Neural progenitor cell (in vitro differentiated cells): ENCODE results near the gene PRRT1B. TPM values are rescaled to one million over a fixed set of nuclear protein-coding genes. Genes with fewer than 3 reads are reported as not detected.

Experiments used
- DNase-seq: peaks from one replicate; pipeline ENCODE4 v3.0.0-alpha.2; 2016; ENCODE audit warnings: low spot score
- H2AFZ ChIP-seq: fragments of 200-600 bp; sonication (generic); replicated peaks from 2 replicates; pipeline ENCODE4 v1.6.1; 2016; ENCODE audit warnings: antibody characterized with exemption
- H3F3A ChIP-seq: fragments of 200-600 bp; sonication (generic); 2 replicates; pipeline ENCODE4 v1.6.1; 2016; ENCODE audit warnings: antibody characterized with exemption, low read depth
- H3K27ac ChIP-seq: fragments of 200-600 bp; sonication (generic); 2 replicates; pipeline ENCODE4 v1.5.1; 2016; ENCODE audit warnings: mild to moderate bottlenecking
- H3K27me3 ChIP-seq: fragments of 200-600 bp; sonication (generic); 2 replicates; pipeline ENCODE4 v1.6.1; 2016; ENCODE audit warnings: mild to moderate bottlenecking, moderate library complexity
- H3K36me3 ChIP-seq: fragments of 200-600 bp; sonication (generic); 2 replicates; pipeline ENCODE4 v1.5.1; 2016
- H3K4me1 ChIP-seq: fragments of 200-600 bp; sonication (generic); 2 replicates; pipeline ENCODE4 v1.6.1; 2016; ENCODE audit warnings: mixed run types
- H3K4me2 ChIP-seq: fragments of 200-600 bp; sonication (generic); 2 replicates; pipeline ENCODE4 v1.6.1; 2016
- H3K4me3 ChIP-seq: fragments of 200-600 bp; sonication (generic); 2 replicates; pipeline ENCODE4 v1.5.1; 2016
- H3K79me2 ChIP-seq: fragments of 200-600 bp; sonication (generic); 2 replicates; pipeline ENCODE4 v1.6.1; 2016; ENCODE audit warnings: low read depth
- H3K9ac ChIP-seq: fragments of 200-600 bp; sonication (generic); 2 replicates; pipeline ENCODE4 v1.6.1; 2016
- H3K9me3 ChIP-seq: fragments of 200-600 bp; sonication (generic); 2 replicates; pipeline ENCODE4 v1.5.1; 2016; ENCODE audit warnings: low read depth
- H4K20me1 ChIP-seq: fragments of 200-600 bp; sonication (generic); 2 replicates; pipeline ENCODE4 v1.6.1; 2016; ENCODE audit warnings: low read depth
- H3K27ac Mint-ChIP-seq: 3 replicates; pipeline ENCODE4 v1.8.0; 2021; ENCODE audit warnings: mixed read lengths
- H3K27me3 Mint-ChIP-seq: 2 replicates; pipeline ENCODE4 v1.8.0; 2022; ENCODE audit warnings: low read depth, mild to moderate bottlenecking, inconsistent platforms, moderate library complexity, mixed read lengths; ENCODE audit not compliant: insufficient read depth
- H3K36me3 Mint-ChIP-seq: 3 replicates; pipeline ENCODE4 v1.8.0; 2021; ENCODE audit warnings: mixed read lengths
- H3K4me1 Mint-ChIP-seq: 3 replicates; pipeline ENCODE4 v1.8.0; 2021; ENCODE audit warnings: mixed read lengths
- H3K4me3 Mint-ChIP-seq: 3 replicates; pipeline ENCODE4 v1.8.0; 2021; ENCODE audit warnings: mild to moderate bottlenecking, moderate library complexity, mixed read lengths
- H3K9me3 Mint-ChIP-seq: 3 replicates; pipeline ENCODE4 v1.8.0; 2020; ENCODE audit warnings: mixed read lengths
- CTCF ChIP-seq: fragments of 200-600 bp; sonication (generic); IDR thresholded peaks from 2 replicates; pipeline ENCODE4 v1.5.1; 2017; ENCODE audit warnings: antibody characterized with exemption, mild to moderate bottlenecking
- EZH2 ChIP-seq: fragments of 200-600 bp; sonication (generic); IDR thresholded peaks from 2 replicates; pipeline ENCODE4 v1.6.1; 2017; ENCODE audit warnings: antibody characterized with exemption, mild to moderate bottlenecking, moderate library complexity
- EZH2phosphoT487 ChIP-seq: fragments of 200-600 bp; sonication (generic); IDR thresholded peaks from 2 replicates; pipeline ENCODE4 v1.6.1; 2017; ENCODE audit warnings: antibody characterized with exemption
- total RNA-seq: library from RNA; depleted of rRNA; stranded (reverse); fragments of >200 nt; gene quantifications from 2 replicates; pipeline ENCODE4 v1.2.3, GENCODE V29; 2015; ENCODE audit warnings: low replicate concordance

Gene PRRT1B
- total RNA-seq, 1 donor from 2014 or later = not detected

GRCh38 chr9:131529597-131530545, 15.5 kb upstream of the PRRT1B start:
- TF ChIP-seq CTCF (no peak), EZH2 (no peak), EZH2phosphoT487 (no peak)
- no peak overlapping the region for H3K27ac ChIP-seq
- Mint-ChIP-seq H3K27me3 (peaks cover 9% of the 10 kb centered on the region), H3K27ac (no peak overlapping the region), H3K36me3 (peaks cover 12% of the 10 kb centered on the region), H3K4me1 (peaks cover 16% of the 10 kb centered on the region), H3K9me3 (no peaks in the 10 kb centered on the region), H3K4me3 (peak overlapping the region; percentile 91)
- H3K4me2 ChIP-seq = peak overlapping the region; percentile 83
- no peak for DNase-seq
- no peaks in the 10 kb centered on the region for H3F3A ChIP-seq
- H4K20me1 ChIP-seq = peaks cover 14% of the 10 kb centered on the region
- peaks cover 19% of the 10 kb centered on the region for H3K79me2 ChIP-seq
- H3K4me3 ChIP-seq = peak overlapping the region; percentile 97
- H3K9ac ChIP-seq = peak overlapping the region; percentile 88
- H2AFZ ChIP-seq = no peak overlapping the region
- no peaks in the 10 kb centered on the region for H3K36me3 ChIP-seq
- peaks cover 5% of the 10 kb centered on the region for H3K4me1 ChIP-seq
- no peaks in the 10 kb centered on the region for H3K9me3 ChIP-seq
- no peaks in the 10 kb centered on the region for H3K27me3 ChIP-seq

GRCh38 chr9:131530546-131530919, 14.8 kb upstream of the PRRT1B start:
- Mint-ChIP-seq H3K9me3 (no peaks in the 10 kb centered on the region), H3K27me3 (peaks cover 7% of the 10 kb centered on the region), H3K27ac (no peak overlapping the region), H3K4me3 (peak overlapping the region; percentile 91), H3K4me1 (peaks cover 17% of the 10 kb centered on the region), H3K36me3 (peaks cover 12% of the 10 kb centered on the region)
- H3K4me1 ChIP-seq = peaks cover 5% of the 10 kb centered on the region
- peaks cover 14% of the 10 kb centered on the region for H4K20me1 ChIP-seq
- peak overlapping the region; percentile 83 for H3K4me2 ChIP-seq
- peak overlapping the region; percentile 71 for H2AFZ ChIP-seq
- peaks cover 19% of the 10 kb centered on the region for H3K79me2 ChIP-seq
- peak overlapping the region; percentile 97 for H3K4me3 ChIP-seq
- DNase-seq = peak; percentile 75
- H3F3A ChIP-seq = no peaks in the 10 kb centered on the region
- H3K27ac ChIP-seq = no peak overlapping the region
- no peaks in the 10 kb centered on the region for H3K9me3 ChIP-seq
- TF ChIP-seq EZH2 = no peak
- TF ChIP-seq CTCF = peak; percentile 14
- H3K36me3 ChIP-seq = no peaks in the 10 kb centered on the region
- H3K27me3 ChIP-seq = no peaks in the 10 kb centered on the region
- H3K9ac ChIP-seq = peak overlapping the region; percentile 88

- no peaks in the 10 kb centered on the region for H3K9me3 Mint-ChIP-seq
Observed at GRCh38 chr9:131530920-131531832, 14.1 kb upstream of the PRRT1B start, which contains the start of gene UCK1. Gene UCK1 (minus strand): TSS chr9:131531263. CDS start chr9:131531174, 89 bp downstream.

More at GRCh38 chr9:131530920-131531832, 14.1 kb upstream of the PRRT1B start, which contains the start of gene UCK1:
- peaks cover 11% of the 10 kb centered on the region for H3K36me3 Mint-ChIP-seq
- DNase-seq = peak; percentile 96
- peak within 1 kb of the TSS; percentile 97 for H3K4me3 ChIP-seq
- peak within 1 kb of the TSS; percentile 88 for H3K9ac ChIP-seq
- peak within 1 kb of the TSS; percentile 83 for H3K4me2 ChIP-seq
- H3K9me3 ChIP-seq = no peaks in the 10 kb centered on the region
- H3K4me1 ChIP-seq = peaks cover 5% of the 10 kb centered on the region
- peaks cover 17% of the 10 kb centered on the region for H3K4me1 Mint-ChIP-seq
- H3K27ac Mint-ChIP-seq = no peak within 1 kb of the TSS
- no peaks in the 10 kb centered on the region for H3F3A ChIP-seq
- peak within 1 kb of the TSS; percentile 91 for H3K4me3 Mint-ChIP-seq
- H3K79me2 ChIP-seq = peaks cover 19% of the 10 kb centered on the region
- H3K27ac ChIP-seq = no peak within 1 kb of the TSS
- H3K27me3 Mint-ChIP-seq = peaks cover 7% of the 10 kb centered on the region
- no peaks in the 10 kb centered on the region for H3K36me3 ChIP-seq
- H2AFZ ChIP-seq = peak within 1 kb of the TSS; percentile 71
- H4K20me1 ChIP-seq = peaks cover 14% of the 10 kb centered on the region
- H3K27me3 ChIP-seq = no peaks in the 10 kb centered on the region
- TF ChIP-seq CTCF (no peak), EZH2phosphoT487 (no peak), EZH2 (no peak)
